Fibroblast of villous mesenchyme (primary cell): ENCODE results near the gene PRR7. TPM values are rescaled to one million over a fixed set of nuclear protein-coding genes. Genes with fewer than 3 reads are reported as not detected.
"Not testable (repeated sequence)": the region's sequence is repeated elsewhere in the genome, so short reads cannot be mapped to it uniquely, and the experiment has no call there.

Source experiments
- DNase-seq: peaks from one replicate; pipeline ENCODE4 v3.0.0-alpha.2; 2010; ENCODE audit warnings: low read depth
- H3K4me3 ChIP-seq: 2 replicates; pipeline ENCODE4 v1.5.1; 2011; ENCODE audit warnings: low read depth, mild to moderate bottlenecking, low read length
- CTCF ChIP-seq: IDR thresholded peaks from 2 replicates; pipeline ENCODE4 v1.5.1; 2012; ENCODE audit warnings: low read depth, mild to moderate bottlenecking, low read length; ENCODE audit not compliant: insufficient read depth
- total RNA-seq: library from RNA; depleted of rRNA; stranded (reverse); fragments of >200 nt; gene quantifications from 2 replicates; pipeline ENCODE4 v1.2.3, GENCODE V29; 2012

PRR7 gene
- total RNA-seq, 1 donor: 4.7 TPM

- no peak for DNase-seq
- no peak for TF ChIP-seq CTCF
- H3K4me3 ChIP-seq: no peak overlapping the region
Measured at GRCh38 chr5:177412603-177413233, 33.9 kb upstream of the PRR7 start.

- H3K4me3 ChIP-seq: no peak overlapping the region
- DNase-seq: no peak
- TF ChIP-seq CTCF: no peak
Measured at GRCh38 chr5:177414481-177414880, 32.1 kb upstream of the PRR7 start.

- not testable (repeated sequence) for DNase-seq, H3K4me3 ChIP-seq
Measured at GRCh38 chr5:177417081-177417480, 29.5 kb upstream of the PRR7 start.

- peak; percentile 82 for DNase-seq
- TF ChIP-seq CTCF: no peak
- no peak overlapping the region for H3K4me3 ChIP-seq
Measured at GRCh38 chr5:177419046-177419445, 27.6 kb upstream of the PRR7 start.

- DNase-seq, H3K4me3 ChIP-seq: not testable (repeated sequence)
Measured at GRCh38 chr5:177420472-177420871, 26.1 kb upstream of the PRR7 start.

GRCh38 chr5:177421062-177421798 is 25.4 kb upstream of the PRR7 start:
- no peak overlapping the region for H3K4me3 ChIP-seq
- no peak for DNase-seq
- TF ChIP-seq CTCF: no peak

GRCh38 chr5:177423671-177424070 is 22.9 kb upstream of the PRR7 start:
- no peak overlapping the region for H3K4me3 ChIP-seq
- TF ChIP-seq CTCF: no peak
- DNase-seq: no peak

GRCh38 chr5:177425196-177425800 is 21.3 kb upstream of the PRR7 start:
- TF ChIP-seq CTCF: no peak
- DNase-seq: no peak
- H3K4me3 ChIP-seq: peak overlapping the region; percentile 72
